CD4-positive, alpha-beta memory T cell (primary cell): ENCODE data around the gene PIGU. TPM values are rescaled to one million over a fixed set of nuclear protein-coding genes. Genes with fewer than 3 reads are reported as not detected.

Source experiments
- CTCF ChIA-PET: fragments of 350-600 bp; sonication (Branson Sonifier 250); formaldehyde crosslinking; loops from one replicate; lab custom pipeline; 2021; ENCODE audit warnings: inconsistent platforms; ENCODE audit not compliant: partially characterized antibody; lab: Charles Lee
- POLR2A ChIA-PET: fragments of 350-600 bp; sonication (Branson Sonifier 250); formaldehyde crosslinking; loops from one replicate; lab custom pipeline; 2021; ENCODE audit not compliant: partially characterized antibody; lab: Charles Lee
- DNase-seq, 5 donors: peaks; one replicate each; pipeline versions ENCODE4 v3.0.0 to v3.0.0-alpha.2; 2020 to 2022; ENCODE audit warnings: mixed read lengths in 1 of 5
- H3K27ac ChIP-seq: one replicate; pipeline ENCODE4 v1.7.0; 2013; ENCODE audit warnings: low read depth, low read length
- H3K27me3 ChIP-seq: 2 replicates; pipeline ENCODE4 v1.7.0; 2013; ENCODE audit warnings: mild to moderate bottlenecking, low read length, moderate library complexity; ENCODE audit not compliant: insufficient read depth
- H3K36me3 ChIP-seq: 2 replicates; pipeline ENCODE4 v1.7.0; 2013; ENCODE audit warnings: mild to moderate bottlenecking, low read length, moderate library complexity; ENCODE audit not compliant: insufficient read depth
- H3K4me1 ChIP-seq: 2 replicates; pipeline ENCODE4 v1.7.0; 2013; ENCODE audit warnings: mild to moderate bottlenecking, low read length, moderate library complexity; ENCODE audit not compliant: insufficient read depth
- H3K4me3 ChIP-seq, 2 donors: one replicate each; pipeline ENCODE4 v1.7.0; 2013; ENCODE audit warnings: low read length in 2 of 2, mild to moderate bottlenecking in 1 of 2
- H3K9me3 ChIP-seq, 2 donors: one replicate each; pipeline ENCODE4 v1.7.0; 2013; ENCODE audit warnings: low read length in 2 of 2, control low read depth in 1 of 2; ENCODE audit not compliant: control insufficient read depth in 1 of 2
- H3K27ac Mint-ChIP-seq, 7 donors: one replicate each; pipeline ENCODE4 v1.8.0; 2020 to 2021; ENCODE audit warnings: mixed read lengths in 7 of 7, mild to moderate bottlenecking in 6 of 7, inconsistent platforms in 3 of 7, moderate library complexity in 3 of 7
- H3K27me3 Mint-ChIP-seq, 2 donors: one replicate each; pipeline ENCODE4 v1.8.0; 2020 to 2021; ENCODE audit warnings: mixed read lengths in 2 of 2
- H3K36me3 Mint-ChIP-seq, 2 donors: one replicate each; pipeline ENCODE4 v1.8.0; 2020 to 2021; ENCODE audit warnings: mixed read lengths in 2 of 2, inconsistent platforms in 1 of 2, mild to moderate bottlenecking in 1 of 2
- H3K4me1 Mint-ChIP-seq, 4 donors: one replicate each; pipeline ENCODE4 v1.8.0; 2020 to 2021; ENCODE audit warnings: mixed read lengths in 4 of 4, mild to moderate bottlenecking in 1 of 4
- H3K4me3 Mint-ChIP-seq, 8 donors: one replicate each; pipeline ENCODE4 v1.8.0; 2020 to 2021; ENCODE audit warnings: mixed read lengths in 8 of 8, mild to moderate bottlenecking in 7 of 8, moderate library complexity in 6 of 8, inconsistent platforms in 3 of 8
- H3K9me3 Mint-ChIP-seq, 8 donors: one replicate each; pipeline ENCODE4 v1.8.0; 2020 to 2021; ENCODE audit warnings: mixed read lengths in 8 of 8, mild to moderate bottlenecking in 5 of 8, inconsistent platforms in 3 of 8, moderate library complexity in 1 of 8
- intact Hi-C: fragments of 100-400 bp; cut with micrococcal nuclease; formaldehyde crosslinking; loops from one replicate; pipeline ENCODE4 v1.15.1; 2023
- polyA plus RNA-seq, 2 donors: library from polyadenylated mRNA; unstranded; fragments of 300-500 nt; fragmentation: Illumina TruSeq; gene quantifications; one replicate each; pipeline ENCODE4 v1.2.3, GENCODE V29; 2021
- total RNA-seq, 2 experiments: library from RNA; stranded (reverse); gene quantifications; one replicate each; pipeline ENCODE4 v1.2.3, GENCODE V29; 2021

The PIGU gene
- total and polyA plus RNA-seq, 4 experiments from 2014 or later = 15.1 to 34.2 (median 21.1) TPM

DNA sequence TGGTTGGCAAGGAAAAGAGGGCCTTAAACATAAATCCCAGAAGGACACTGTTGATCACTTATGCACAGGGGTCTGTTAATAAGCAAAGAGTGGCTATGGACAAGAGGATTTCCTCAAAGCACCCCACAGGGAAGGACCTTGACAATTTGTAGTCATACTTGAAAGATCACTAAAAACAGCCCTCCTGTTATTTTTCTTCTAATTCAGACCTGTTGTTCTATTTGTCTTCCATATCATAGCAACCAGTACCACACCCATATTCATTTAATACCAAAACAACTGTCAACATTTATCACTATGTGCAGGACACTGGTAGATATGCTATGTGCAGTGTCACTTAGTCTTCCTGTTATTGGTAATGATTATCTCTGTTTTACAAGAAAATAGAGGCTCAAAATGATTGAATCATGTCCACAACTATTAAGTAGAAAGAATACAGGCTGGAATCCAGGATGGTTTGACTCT lies 163.9 kb downstream of the PIGU start:
- peaks cover 19 to 59% (median 30%) of the 10 kb centered on the region in 4 donors for H3K4me1 Mint-ChIP-seq

DNA sequence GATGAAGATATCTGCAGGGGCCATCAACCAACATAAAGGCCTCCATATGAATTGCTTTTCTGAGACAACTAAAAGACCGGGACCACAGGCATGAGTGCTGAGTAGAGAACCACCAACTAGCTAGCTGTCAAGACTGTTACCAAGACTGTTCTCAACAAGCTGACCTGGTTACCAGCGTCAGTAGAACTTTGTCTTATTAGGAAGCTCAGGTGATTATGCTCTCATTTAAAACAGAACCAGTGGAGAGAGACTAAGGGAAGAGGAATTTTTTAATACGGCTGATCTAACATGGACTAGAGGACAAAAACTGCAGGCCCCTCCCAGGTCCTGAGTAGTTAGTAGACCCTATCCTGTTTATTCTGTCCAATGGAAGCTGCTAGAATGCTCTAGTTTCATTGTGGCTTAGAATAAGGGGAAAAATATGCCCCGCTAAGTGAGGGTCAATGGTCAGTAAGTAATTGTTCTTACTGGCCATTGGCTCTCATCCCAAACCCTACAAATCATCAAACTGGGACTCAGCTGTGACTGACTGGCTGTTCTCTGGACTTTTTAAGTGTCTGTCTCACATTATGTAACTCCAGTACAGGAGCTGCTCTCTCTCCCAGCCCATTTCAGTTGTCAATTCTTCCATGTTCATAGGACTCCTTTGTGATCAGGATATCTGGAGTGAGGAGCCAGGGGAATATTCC lies 164.5 kb downstream of the PIGU start:
- H3K27me3 ChIP-seq = no peaks in the 10 kb centered on the region
- Mint-ChIP-seq H3K4me1 (peaks cover 15 to 55% (median 26%) of the 10 kb centered on the region in 4 donors), H3K36me3 (peaks cover 3 to 37% of the 10 kb centered on the region in 2 donors), H3K27ac (peak overlapping the region; percentile 54 to 90 (median 83)), H3K4me3 (peak overlapping the region in 3 of 8 donors; percentile 3 to 39 (median 31)), H3K27me3 (no peaks in the 10 kb centered on the region), H3K9me3 (peaks cover 0 to 5% (median 0%) of the 10 kb centered on the region in 8 donors)
- peaks cover 20% of the 10 kb centered on the region for H3K4me1 ChIP-seq
- no peak overlapping the region for H3K4me3 ChIP-seq
- ChIA-PET POLR2A (interaction anchor here (1.1 to 1.2 kb wide), 2 partner anchors 8 to 10 kb away, joined by 3 read pairs; no protein-coding TSS in a partner anchor), CTCF (interaction anchor here (1.2 kb wide), 1 partner anchor 10 kb away, joined by 4 read pairs; no protein-coding TSS in a partner anchor)
- intact Hi-C loops = no loop called here
- DNase-seq = no peak
- H3K27ac ChIP-seq = peak overlapping the region; percentile 18
- H3K9me3 ChIP-seq = no peaks in the 10 kb centered on the region
- peaks cover 5% of the 10 kb centered on the region for H3K36me3 ChIP-seq

More for the DNA sequence above, 163.9 kb downstream of the PIGU start:
- H3K27ac Mint-ChIP-seq = peak overlapping the region; percentile 54 to 90 (median 83)
- Histone ChIP-seq H3K4me1 (peaks cover 26% of the 10 kb centered on the region), H3K9me3 (no peaks in the 10 kb centered on the region), H3K27me3 (no peaks in the 10 kb centered on the region), H3K4me3 (no peak overlapping the region), H3K27ac (peak overlapping the region; percentile 18), H3K36me3 (no peaks in the 10 kb centered on the region)
- POLR2A ChIA-PET = interaction anchor here (1.1 to 4.1 kb wide), 3 partner anchors 9 to 150 kb away, joined by 3 to 21 read pairs (median 3); partner anchors contain the start of gene ITCH
- intact Hi-C loops = no loop called here
- CTCF ChIA-PET = interaction anchor here (1.2 kb wide), 1 partner anchor 10 kb away, joined by 4 read pairs; no protein-coding TSS in a partner anchor
- H3K27me3 Mint-ChIP-seq = no peaks in the 10 kb centered on the region
- H3K4me3 Mint-ChIP-seq = peak overlapping the region in 4 of 8 donors; percentile 9 to 43 (median 35)
- H3K36me3 Mint-ChIP-seq = peaks cover 3 to 31% of the 10 kb centered on the region in 2 donors
- H3K9me3 Mint-ChIP-seq = peaks cover 0 to 5% (median 0%) of the 10 kb centered on the region in 8 donors
- peak in 4 of 5 donors; percentile 20 to 37 (median 27) for DNase-seq

DNA sequence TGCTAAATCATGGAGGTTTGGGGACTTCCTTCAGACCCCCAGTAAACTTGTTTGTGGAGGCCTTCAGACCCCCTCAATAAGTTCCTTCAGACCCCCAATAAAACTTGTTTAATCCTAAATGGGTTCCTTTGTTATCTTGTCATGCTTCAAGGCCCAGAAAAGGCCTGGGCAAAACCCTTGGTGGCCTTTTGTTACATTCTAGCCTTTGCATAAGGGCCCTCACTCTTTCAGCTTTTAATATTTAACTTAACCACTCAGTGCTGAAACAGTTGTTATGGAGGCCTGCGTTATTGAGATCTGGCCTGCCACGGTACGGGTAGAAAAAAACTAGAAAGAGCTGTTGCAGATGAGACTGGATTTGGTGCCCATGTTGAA lies 165.0 kb downstream of the PIGU start:
- no peaks in the 10 kb centered on the region for H3K27me3 Mint-ChIP-seq
- peak overlapping the region; percentile 48 to 90 (median 80) for H3K27ac Mint-ChIP-seq
- Histone ChIP-seq H3K27me3 (no peaks in the 10 kb centered on the region), H3K27ac (no peak overlapping the region), H3K4me3 (no peak overlapping the region), H3K36me3 (peaks cover 5% of the 10 kb centered on the region), H3K4me1 (peaks cover 15% of the 10 kb centered on the region), H3K9me3 (no peaks in the 10 kb centered on the region)
- peaks cover 0 to 5% (median 0%) of the 10 kb centered on the region in 8 donors for H3K9me3 Mint-ChIP-seq
- POLR2A ChIA-PET = interaction anchor here (1.2 kb wide), 1 partner anchor 8 kb away, joined by 3 read pairs; no protein-coding TSS in a partner anchor
- DNase-seq = no peak
- CTCF ChIA-PET = interaction anchor here (1.2 kb wide), 1 partner anchor 11 kb away, joined by 4 read pairs; no protein-coding TSS in a partner anchor
- intact Hi-C loops = no loop called here
- no peak overlapping the region for H3K4me3 Mint-ChIP-seq
- H3K4me1 Mint-ChIP-seq = peaks cover 15 to 50% (median 26%) of the 10 kb centered on the region in 4 donors
- H3K36me3 Mint-ChIP-seq = peaks cover 3 to 40% of the 10 kb centered on the region in 2 donors

DNA sequence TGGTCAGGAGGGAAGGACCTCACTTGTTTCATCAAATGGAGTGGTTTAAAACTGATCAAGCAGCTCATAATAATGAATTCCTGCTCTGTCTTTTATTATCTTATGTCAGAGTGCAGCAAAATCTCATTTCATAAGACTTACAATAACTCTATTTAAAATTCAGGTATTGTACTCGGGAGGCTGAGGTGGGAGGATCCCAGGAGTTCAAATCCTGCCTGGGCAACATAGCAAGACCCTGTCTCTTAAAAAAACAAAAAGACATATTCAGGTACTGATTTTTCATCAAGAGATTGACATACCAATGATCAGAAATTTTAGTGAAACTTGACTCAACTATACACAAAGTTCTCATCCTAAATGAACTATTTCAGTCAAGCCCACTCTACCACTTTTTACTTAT lies 166.3 kb downstream of the PIGU start:
- Mint-ChIP-seq H3K4me1 (peaks cover 15 to 37% (median 26%) of the 10 kb centered on the region in 4 donors), H3K9me3 (no peaks in the 10 kb centered on the region), H3K4me3 (no peak overlapping the region), H3K36me3 (peaks cover 3 to 41% of the 10 kb centered on the region in 2 donors), H3K27ac (peak overlapping the region in 4 of 7 donors; percentile 42 to 58 (median 50)), H3K27me3 (no peaks in the 10 kb centered on the region)
- Histone ChIP-seq H3K4me3 (no peak overlapping the region), H3K9me3 (no peaks in the 10 kb centered on the region), H3K27ac (no peak overlapping the region), H3K27me3 (no peaks in the 10 kb centered on the region), H3K36me3 (peaks cover 5% of the 10 kb centered on the region), H3K4me1 (peaks cover 14% of the 10 kb centered on the region)
- DNase-seq = no peak
- CTCF ChIA-PET = no interaction called here
- intact Hi-C loops = no loop called here
- POLR2A ChIA-PET = no interaction called here

Other genes starting within 250 kb of the PIGU start
- 10 to 100 TPM; 75.5 to 81.0 TPM for gene DYNLRB1, start 160.7 kb downstream of the PIGU start, total RNA-seq
- 100 to 1,000 TPM; 237 to 311 TPM for gene DYNLRB1, start 160.7 kb downstream of the PIGU start, polyA plus RNA-seq
- 1 to 10 TPM; 2.1 to 2.8 TPM for gene MAP1LC3A, start 118.4 kb downstream of the PIGU start, total RNA-seq
- gene MAP1LC3A, start 118.4 kb downstream of the PIGU start, polyA plus RNA-seq = 1 to 10 TPM; 3.7 to 7.9 TPM
- gene TP53INP2, start 27.3 kb upstream of the PIGU start, total RNA-seq = 1 to 10 TPM in 1 of 2 experiments, under 1 TPM in 1; 0.86 to 1.2 TPM
- gene TP53INP2, start 27.3 kb upstream of the PIGU start, polyA plus RNA-seq = under 1 TPM in 1 of 2 donors, not detected in 1; 0.23 TPM
- 10 to 100 TPM; 29.5 to 29.9 TPM for gene NCOA6, start 148.6 kb upstream of the PIGU start, total RNA-seq
- gene NCOA6, start 148.6 kb upstream of the PIGU start, polyA plus RNA-seq = 10 to 100 TPM in 1 of 2 donors, under 1 TPM in 1; 0.60 to 12.9 TPM
- 10 to 100 TPM; 35.3 to 37.2 TPM for gene GGT7, start 195.8 kb upstream of the PIGU start, total RNA-seq
- gene GGT7, start 195.8 kb upstream of the PIGU start, polyA plus RNA-seq = 1 to 10 TPM; 2.0 to 5.7 TPM
- gene ACSS2, start 199.5 kb upstream of the PIGU start, total RNA-seq = 10 to 100 TPM; 19.8 to 24.3 TPM
- 10 to 100 TPM; 11.4 to 14.1 TPM for gene ACSS2, start 199.5 kb upstream of the PIGU start, polyA plus RNA-seq